Stimulated activated CD8-positive, alpha-beta memory T cell treated with anti-CD3 and anti-CD28 coated beads, Interleukin-2, amount 100 ng/mL, for 1 hour (primary cell): ENCODE results near the gene LANCL3.

ENCODE experiments used
- DNase-seq, 2 donors: peaks; one replicate each; pipeline ENCODE4 v3.0.0-alpha.2; 2020; ENCODE audit warnings: low read depth in 2 of 2

Gene LANCL3

GRCh38 chrX:37679888-37680287 is 108.4 kb downstream of the LANCL3 start:
- no peak for DNase-seq

GRCh38 chrX:37684426-37684825 is 113.0 kb downstream of the LANCL3 start:
- DNase-seq: no peak

DNA sequence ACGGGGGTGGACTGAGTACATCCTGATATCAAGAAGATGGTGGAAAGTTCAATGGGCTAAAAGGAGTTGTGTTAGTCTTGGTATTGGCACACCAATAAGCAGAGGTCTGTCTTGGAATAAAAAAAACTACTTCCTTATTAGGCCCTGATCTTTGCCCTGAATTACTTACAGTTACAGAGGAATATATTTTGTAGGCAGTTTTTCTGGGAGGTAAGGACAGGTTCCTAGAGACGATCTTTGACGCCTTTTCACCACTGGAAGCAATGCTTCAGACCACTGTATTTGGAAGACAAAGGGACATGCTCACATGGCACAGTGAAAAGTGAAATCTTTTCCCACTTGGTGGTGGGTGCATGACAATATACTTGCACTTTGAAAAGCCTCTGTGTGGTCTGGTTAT is 113.5 kb downstream of the LANCL3 start:
- DNase-seq: no peak

GRCh38 chrX:37685381-37686359 is 114.2 kb downstream of the LANCL3 start, which contains the start of gene XK:
XK (plus strand) TSS chrX:37685791; CDS start chrX:37685962, 171 bp downstream.
- DNase-seq: no peak

DNA sequence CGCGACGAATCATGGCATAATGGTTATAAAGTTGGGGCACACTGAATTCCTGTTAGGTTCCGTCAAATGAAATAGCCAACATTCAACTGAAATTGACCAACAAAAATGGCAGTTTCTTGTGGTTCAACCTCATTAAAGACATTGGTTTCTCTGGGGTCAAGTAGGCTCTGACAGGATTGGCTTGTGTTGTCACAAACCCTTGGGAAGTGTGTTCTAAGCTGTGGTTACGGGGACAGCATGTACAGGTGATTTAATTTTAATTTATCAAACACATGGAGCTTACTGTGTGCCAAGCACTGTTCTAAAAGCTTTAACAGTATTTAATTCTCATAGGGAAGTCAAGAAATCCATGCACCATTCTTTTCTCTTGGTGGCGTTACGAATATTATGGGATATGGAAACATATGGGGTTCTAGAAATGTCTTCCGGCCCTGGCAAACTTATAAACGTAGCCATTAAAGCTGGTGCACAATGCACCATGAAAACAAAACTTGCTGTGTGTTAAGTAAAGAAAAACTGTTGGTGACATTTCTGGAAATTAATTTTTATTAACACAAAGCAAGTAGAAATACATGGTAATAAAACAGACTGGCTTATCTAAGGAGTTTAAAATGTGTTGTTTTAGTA is 115.0 kb downstream of the LANCL3 start:
- DNase-seq: no peak

GRCh38 chrX:37686996-37687395 is 115.5 kb downstream of the LANCL3 start:
- no peak for DNase-seq

DNA sequence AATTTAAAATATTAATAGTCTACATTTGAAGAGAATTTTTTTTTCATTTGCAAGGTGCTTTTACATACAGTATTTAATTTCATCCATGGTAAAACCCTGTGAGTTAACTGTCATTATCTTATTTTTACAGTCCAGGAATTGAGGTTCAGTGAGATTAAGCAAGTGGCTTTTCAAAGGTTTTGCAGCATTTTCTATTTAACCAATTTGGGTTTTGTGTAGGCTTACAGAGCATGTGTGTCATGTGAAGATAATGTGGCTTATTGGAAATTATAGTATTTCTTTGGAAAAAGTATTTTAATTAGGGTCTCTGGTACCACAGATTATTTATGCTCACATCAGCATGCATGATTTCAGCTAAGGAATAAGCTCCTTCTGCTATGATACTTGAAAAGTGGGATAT is 118.7 kb downstream of the LANCL3 start:
- DNase-seq: no peak

DNA sequence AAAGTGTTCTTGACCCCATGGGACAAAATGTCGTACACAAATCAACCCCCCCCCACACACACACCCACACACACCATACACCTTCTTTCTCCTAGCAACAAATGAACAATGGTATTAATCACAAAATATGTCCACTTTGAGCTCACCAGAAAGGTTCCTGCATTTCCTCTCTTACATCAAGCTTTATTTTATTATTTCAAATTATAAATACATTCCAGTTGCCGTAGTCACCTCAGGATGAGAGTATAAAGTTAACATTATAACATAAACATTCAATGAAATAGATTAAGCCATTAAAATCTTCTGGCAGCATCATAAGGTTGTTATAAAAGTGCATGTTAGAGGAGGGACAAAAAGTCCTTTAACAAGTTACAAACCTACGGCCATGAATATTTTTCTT is 121.5 kb downstream of the LANCL3 start:
- no peak for DNase-seq

DNA sequence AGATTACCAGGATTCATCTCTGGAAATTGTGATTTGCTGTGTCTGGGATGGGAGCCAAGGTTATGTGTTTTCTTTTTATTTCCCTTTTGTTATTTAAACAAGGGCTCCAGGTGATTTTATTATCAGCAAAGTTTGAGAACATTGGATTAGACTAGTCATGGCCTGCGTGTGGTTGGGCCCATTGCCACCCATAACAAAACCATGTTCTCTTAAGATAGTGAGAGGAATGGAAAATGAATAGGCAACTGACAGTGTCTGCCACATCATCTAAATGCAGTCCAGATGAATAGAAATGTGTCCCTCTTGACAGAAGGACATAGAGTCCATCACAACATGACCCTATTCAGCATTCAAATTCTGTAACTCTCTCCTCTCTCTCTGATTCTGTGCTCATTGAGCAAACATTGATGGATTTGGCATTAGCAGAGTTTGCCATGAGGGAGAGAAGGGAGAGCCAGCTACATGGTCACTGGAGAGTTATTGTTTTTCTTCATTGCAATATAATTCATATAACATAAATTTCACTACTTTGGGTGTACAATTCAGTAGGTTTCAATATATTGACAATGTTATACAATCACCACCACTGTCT is 125.8 kb downstream of the LANCL3 start:
- DNase-seq: no peak

DNA sequence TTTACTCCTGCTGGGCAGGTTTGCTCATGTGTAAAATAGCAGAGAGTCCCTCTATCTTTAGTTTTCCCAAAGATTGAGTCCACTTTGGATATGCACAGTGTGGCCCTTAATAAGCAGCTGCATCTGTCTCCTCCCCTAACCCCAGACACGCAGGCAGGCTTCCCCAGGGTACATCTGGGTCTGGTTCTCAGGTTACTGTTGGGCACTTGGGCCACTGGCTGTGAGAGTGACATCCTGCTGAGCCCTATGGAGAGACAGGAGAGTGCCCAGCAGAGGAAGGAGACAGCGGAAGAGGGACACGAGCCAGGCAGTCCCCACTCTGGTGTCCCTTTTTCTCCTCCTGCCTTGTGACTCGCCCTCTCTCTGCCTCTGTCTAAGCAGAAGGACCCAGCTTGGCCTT is 130.1 kb downstream of the LANCL3 start:
- no peak for DNase-seq

- no peak for DNase-seq
These were observed 140.5 kb downstream of the LANCL3 start for GRCh38 chrX:37711991-37712390.

GRCh38 chrX:37712458-37712857 is 141.0 kb downstream of the LANCL3 start:
- DNase-seq: no peak

DNA sequence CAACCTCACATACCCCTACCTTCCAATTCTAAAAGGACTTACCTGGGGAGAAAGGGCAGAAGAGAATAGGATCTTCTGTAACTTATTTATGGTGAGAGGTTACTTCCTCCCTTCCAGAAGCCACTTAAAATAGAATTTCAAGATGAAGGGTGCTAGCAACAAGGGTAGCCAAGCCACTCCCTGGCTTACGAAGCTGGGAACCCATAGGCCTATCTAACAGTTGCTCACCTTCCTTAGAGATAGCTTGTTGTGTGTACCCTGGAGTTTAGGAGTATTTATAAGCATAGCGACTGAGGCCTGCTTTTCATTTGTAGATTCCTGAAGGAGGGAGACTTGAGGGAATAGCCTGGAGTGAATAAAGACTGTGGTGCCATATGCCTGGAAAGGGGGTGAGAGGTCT is 143.0 kb downstream of the LANCL3 start:
- DNase-seq: no peak

- no peak for DNase-seq
These were observed 145.1 kb downstream of the LANCL3 start for GRCh38 chrX:37716602-37717001.

DNA sequence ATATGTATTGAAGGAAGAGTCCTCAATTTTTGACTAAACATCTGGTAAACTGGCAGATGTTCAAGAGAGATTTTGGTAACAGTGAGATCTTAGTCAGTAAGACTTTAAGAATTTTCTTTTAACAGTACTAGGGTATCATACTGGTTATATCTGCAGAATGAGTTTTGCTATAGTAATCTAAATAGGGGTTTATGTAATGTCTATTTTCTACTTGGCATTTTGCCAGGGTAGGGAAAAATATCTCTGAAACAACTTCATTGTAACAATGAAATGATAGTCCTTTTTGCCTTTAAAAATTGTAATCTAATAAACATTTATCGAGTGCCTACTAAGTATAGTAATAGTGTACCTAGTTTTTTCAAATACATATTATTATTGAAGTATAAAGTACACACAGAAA is 146.2 kb downstream of the LANCL3 start:
- no peak for DNase-seq

DNA sequence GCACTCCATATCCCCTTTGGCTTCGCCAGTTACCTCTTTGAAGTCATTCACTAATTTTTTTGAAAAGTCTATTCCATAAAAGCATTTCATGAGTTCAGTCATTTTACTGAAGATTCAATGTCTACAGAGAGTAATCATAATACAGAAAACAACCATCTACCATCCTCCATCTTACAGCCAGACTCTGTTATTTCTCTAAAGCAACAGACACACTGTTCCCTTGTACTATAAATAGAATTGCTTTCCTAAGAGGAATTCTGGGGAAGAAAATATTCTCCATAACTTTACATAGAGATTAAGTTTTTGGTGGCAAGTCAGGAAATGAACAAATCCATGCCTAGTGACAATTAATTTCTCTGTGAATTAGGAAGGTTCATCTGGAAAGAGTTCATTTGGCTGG is 151.1 kb downstream of the LANCL3 start:
- no peak for DNase-seq

GRCh38 chrX:37726346-37726745 is 154.9 kb downstream of the LANCL3 start:
- no peak for DNase-seq
